Aortic smooth muscle cell (primary cell): ENCODE results near the gene HS6ST1. TPM values are rescaled to one million over a fixed set of nuclear protein-coding genes. Genes with fewer than 3 reads are reported as not detected.

ENCODE experiments used
- total RNA-seq: library from RNA; depleted of rRNA; stranded (reverse); fragments of >200 nt; gene quantifications from 2 replicates; pipeline ENCODE4 v1.2.3, GENCODE V29; 2014

Gene HS6ST1, protein sequence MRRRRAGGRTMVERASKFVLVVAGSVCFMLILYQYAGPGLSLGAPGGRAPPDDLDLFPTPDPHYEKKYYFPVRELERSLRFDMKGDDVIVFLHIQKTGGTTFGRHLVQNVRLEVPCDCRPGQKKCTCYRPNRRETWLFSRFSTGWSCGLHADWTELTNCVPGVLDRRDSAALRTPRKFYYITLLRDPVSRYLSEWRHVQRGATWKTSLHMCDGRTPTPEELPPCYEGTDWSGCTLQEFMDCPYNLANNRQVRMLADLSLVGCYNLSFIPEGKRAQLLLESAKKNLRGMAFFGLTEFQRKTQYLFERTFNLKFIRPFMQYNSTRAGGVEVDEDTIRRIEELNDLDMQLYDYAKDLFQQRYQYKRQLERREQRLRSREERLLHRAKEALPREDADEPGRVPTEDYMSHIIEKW
- total RNA-seq, result 7.1 and 9.5 TPM in 2 replicates

DNA sequence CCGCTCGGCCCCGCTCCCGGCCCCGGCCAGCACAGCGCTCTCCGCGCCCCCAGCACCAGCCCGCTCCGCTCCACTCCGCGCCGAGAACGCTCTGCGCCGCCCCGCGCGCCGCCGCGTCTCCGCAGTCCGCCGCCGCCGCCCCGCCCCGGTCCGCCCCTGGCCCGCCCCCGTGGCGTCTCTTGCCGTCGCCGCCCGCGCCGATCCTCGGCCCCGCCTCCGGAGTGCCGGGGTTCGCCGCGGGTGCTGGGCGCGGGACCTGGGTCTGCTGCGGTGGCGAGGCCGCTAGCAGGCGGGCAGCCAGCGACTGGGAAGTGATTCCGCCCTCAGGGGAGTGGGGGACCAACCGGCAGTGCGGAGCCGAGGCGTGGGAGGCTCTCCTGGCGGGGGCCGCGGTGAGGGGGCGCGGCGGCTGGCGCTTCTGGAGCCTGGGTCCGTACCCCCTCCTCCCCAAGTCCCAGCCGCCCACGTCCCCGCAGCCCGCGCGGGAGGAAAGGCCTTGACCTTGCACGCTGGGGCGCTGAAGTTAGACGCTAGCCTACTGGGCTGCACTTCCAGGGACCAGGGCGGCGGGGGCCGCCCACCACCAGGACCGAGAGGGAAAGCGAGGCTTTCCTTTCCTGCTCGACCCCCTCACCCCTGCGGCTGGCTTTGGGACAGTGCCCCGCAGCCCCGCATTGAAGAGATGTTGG, at the start of gene HS6ST1:
Gene HS6ST1, minus strand, starts transcription at position 93 of the 689 bp plus-strand sequence. CDS start 305 bp downstream, outside the sequence.

Other genes starting within 250 kb of the HS6ST1 start
- 79.3 and 92.5 TPM in 2 replicates for gene UGGT1, start 227.7 kb downstream of the HS6ST1 start, total RNA-seq